Measurements from ENCODE around the gene MARK2. TPM values are rescaled to one million over a fixed set of nuclear protein-coding genes. Genes with fewer than 3 reads are reported as not detected.

MARK2 gene
- polyA plus RNA-seq, 3 donors, result 32.4 to 55.7 (median 33.3) TPM

DNA sequence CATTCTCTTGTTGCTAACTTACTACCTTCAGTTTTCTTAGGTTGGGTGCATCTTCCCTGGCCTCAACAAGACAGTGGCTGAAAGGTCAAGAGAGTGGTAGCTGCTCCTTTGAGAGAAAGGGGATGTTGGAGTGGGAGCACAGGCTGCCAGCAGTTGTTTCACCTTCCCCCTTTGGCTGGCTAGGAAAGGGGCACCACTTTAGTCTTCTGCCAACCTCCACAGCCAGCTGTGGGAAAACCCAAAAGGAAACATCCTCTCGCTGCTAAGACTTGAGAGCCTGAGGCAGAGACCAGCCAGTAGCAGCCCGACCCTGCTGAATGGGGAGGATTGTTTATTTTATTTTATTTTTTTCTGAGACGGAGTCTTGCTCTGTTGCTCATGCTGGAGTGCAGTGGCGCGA is 34.4 kb downstream of the MARK2 start:
- peak overlapping the region in 1 of 2 donors; percentile 55 for H3K27ac ChIP-seq (ENCODE audit: low read depth in 1 of 2, low read length in 2 of 2)
- H3K4me1 Mint-ChIP-seq, result peaks cover 62% of the 10 kb centered on the region
- peaks cover 98% of the 10 kb centered on the region for H4K20me1 ChIP-seq (ENCODE audit: insufficient read depth, low read length)

DNA sequence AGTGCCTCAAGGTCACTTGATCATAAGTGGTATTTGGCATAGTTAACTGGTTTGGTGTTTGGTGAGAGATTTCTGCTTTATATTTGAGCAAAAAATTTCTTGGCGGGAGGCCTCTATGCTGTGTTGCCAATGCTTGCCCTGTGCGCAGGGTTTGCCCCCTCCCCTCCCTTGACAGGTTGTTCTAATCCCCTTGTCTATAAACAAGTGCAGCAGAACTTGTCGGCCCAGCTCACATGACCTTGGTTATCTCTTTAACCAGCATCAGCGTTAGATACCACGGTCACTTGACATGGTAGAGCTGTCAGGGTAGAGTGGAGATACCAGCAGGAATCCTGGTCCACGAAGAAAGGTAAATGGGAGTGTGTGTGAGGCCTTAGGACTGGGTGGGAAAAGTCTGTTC is 35.6 kb downstream of the MARK2 start:
- no peak overlapping the region for H3K9ac ChIP-seq (ENCODE audit: insufficient read depth, low read length, poor library complexity, severe bottlenecking)
- Mint-ChIP-seq H3K4me1 (peaks cover 57% of the 10 kb centered on the region), H3K9me3 (no peaks in the 10 kb centered on the region), H3K4me3 (no peak overlapping the region), H3K36me3 (peaks cover 33 to 61% of the 10 kb centered on the region in 2 donors), H3K27ac (peak overlapping the region in 5 of 7 donors; percentile 37 to 80 (median 58)), H3K27me3 (ENCODE audit: low read depth in 3 of 3) (no peaks in the 10 kb centered on the region)
- no peak overlapping the region for H3K4me2 ChIP-seq (replicated peaks; ENCODE audit: extremely low read depth, low read length, poor library complexity, severe bottlenecking)
- H4K20me1 ChIP-seq (ENCODE audit: insufficient read depth, low read length), result peaks cover 98% of the 10 kb centered on the region
- H2AFZ ChIP-seq (ENCODE audit: insufficient read depth, low read depth, low read length, poor library complexity, severe bottlenecking), result no peak overlapping the region
- no peak for DNase-seq
- H3K79me2 ChIP-seq (ENCODE audit: insufficient read depth, low read length), result peaks cover 93% of the 10 kb centered on the region
- no peaks in the 10 kb centered on the region for H3K9me3 ChIP-seq (replicated peaks in 1 of 2; ENCODE audit: control insufficient read depth in 1 of 2, insufficient read depth in 1 of 2, low read length in 2 of 2)
- peak overlapping the region in 1 of 2 donors; percentile 55 for H3K27ac ChIP-seq (ENCODE audit: low read depth in 1 of 2, low read length in 2 of 2)
- H3K27me3 ChIP-seq (ENCODE audit: control insufficient read depth in 2 of 2, insufficient read depth in 2 of 2, low read length in 2 of 2), result no peaks in the 10 kb centered on the region
- H3K4me1 ChIP-seq (ENCODE audit: control insufficient read depth in 1 of 2, insufficient read depth in 2 of 2, low read length in 2 of 2), result peaks cover 50 to 55% of the 10 kb centered on the region in 2 donors
- H3K4me3 ChIP-seq (replicated peaks in 1 of 3; ENCODE audit: low read depth in 2 of 3, low read length in 3 of 3), result no peak overlapping the region
- 71% methylated on average over 4 of the region's 6 CpGs for WGBS (ENCODE audit: insufficient coverage)
- H3K36me3 ChIP-seq (replicated peaks in 1 of 2; ENCODE audit: control insufficient read depth in 1 of 2, insufficient read depth in 2 of 2, low read length in 2 of 2), result peaks cover 18 to 52% of the 10 kb centered on the region in 2 donors
- TF ChIP-seq, protein P1, sequence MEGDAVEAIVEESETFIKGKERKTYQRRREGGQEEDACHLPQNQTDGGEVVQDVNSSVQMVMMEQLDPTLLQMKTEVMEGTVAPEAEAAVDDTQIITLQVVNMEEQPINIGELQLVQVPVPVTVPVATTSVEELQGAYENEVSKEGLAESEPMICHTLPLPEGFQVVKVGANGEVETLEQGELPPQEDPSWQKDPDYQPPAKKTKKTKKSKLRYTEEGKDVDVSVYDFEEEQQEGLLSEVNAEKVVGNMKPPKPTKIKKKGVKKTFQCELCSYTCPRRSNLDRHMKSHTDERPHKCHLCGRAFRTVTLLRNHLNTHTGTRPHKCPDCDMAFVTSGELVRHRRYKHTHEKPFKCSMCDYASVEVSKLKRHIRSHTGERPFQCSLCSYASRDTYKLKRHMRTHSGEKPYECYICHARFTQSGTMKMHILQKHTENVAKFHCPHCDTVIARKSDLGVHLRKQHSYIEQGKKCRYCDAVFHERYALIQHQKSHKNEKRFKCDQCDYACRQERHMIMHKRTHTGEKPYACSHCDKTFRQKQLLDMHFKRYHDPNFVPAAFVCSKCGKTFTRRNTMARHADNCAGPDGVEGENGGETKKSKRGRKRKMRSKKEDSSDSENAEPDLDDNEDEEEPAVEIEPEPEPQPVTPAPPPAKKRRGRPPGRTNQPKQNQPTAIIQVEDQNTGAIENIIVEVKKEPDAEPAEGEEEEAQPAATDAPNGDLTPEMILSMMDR (IDR thresholded peaks at IDR 0.05), result no peak
- intact Hi-C loops (cut with micrococcal nuclease), result loop anchor here in 1 of 2 donors (5.0 kb wide), 1 partner anchor 37 kb away; the partner anchor contains the start of gene MARK2

More for the DNA sequence above, 34.4 kb downstream of the MARK2 start:
- H2AFZ ChIP-seq (ENCODE audit: insufficient read depth, low read depth, low read length, poor library complexity, severe bottlenecking), result no peak overlapping the region
- no peaks in the 10 kb centered on the region for H3K9me3 Mint-ChIP-seq
- WGBS (ENCODE audit: insufficient coverage), result no CpG with 5 or more reads among the region's 5 CpGs
- no peak overlapping the region for H3K9ac ChIP-seq (ENCODE audit: insufficient read depth, low read length, poor library complexity, severe bottlenecking)
- no peak overlapping the region for H3K4me3 Mint-ChIP-seq
- peak in 1 of 3 donors; percentile 32 for DNase-seq
- no peaks in the 10 kb centered on the region for H3K27me3 ChIP-seq (ENCODE audit: control insufficient read depth in 2 of 2, insufficient read depth in 2 of 2, low read length in 2 of 2)
- no peaks in the 10 kb centered on the region for H3K27me3 Mint-ChIP-seq (ENCODE audit: low read depth in 3 of 3)
- no peaks in the 10 kb centered on the region for H3K9me3 ChIP-seq (replicated peaks in 1 of 2; ENCODE audit: control insufficient read depth in 1 of 2, insufficient read depth in 1 of 2, low read length in 2 of 2)
- H3K79me2 ChIP-seq (ENCODE audit: insufficient read depth, low read length), result peaks cover 93% of the 10 kb centered on the region
- H3K4me1 ChIP-seq (ENCODE audit: control insufficient read depth in 1 of 2, insufficient read depth in 2 of 2, low read length in 2 of 2), result peaks cover 62 to 67% of the 10 kb centered on the region in 2 donors
- H3K36me3 ChIP-seq (replicated peaks in 1 of 2; ENCODE audit: control insufficient read depth in 1 of 2, insufficient read depth in 2 of 2, low read length in 2 of 2), result peaks cover 15 to 44% of the 10 kb centered on the region in 2 donors
- peak overlapping the region; percentile 30 for H3K4me2 ChIP-seq (replicated peaks; ENCODE audit: extremely low read depth, low read length, poor library complexity, severe bottlenecking)
- intact Hi-C loops (cut with micrococcal nuclease), result loop anchor here (2.0 to 5.0 kb wide), 3 partner anchors 35 to 69 kb away; partner anchors contain the start of gene MARK2 (in 2 of the 2)
- peaks cover 26 to 52% of the 10 kb centered on the region in 2 donors for H3K36me3 Mint-ChIP-seq
- TF ChIP-seq, protein P1 (IDR thresholded peaks at IDR 0.05), result no peak
- H3K4me3 ChIP-seq (replicated peaks in 1 of 3; ENCODE audit: low read depth in 2 of 3, low read length in 3 of 3), result peak overlapping the region in 1 of 3 experiments; percentile 36
- H3K27ac Mint-ChIP-seq, result peak overlapping the region; percentile 11 to 86 (median 74)

Data from CD14-positive monocyte (primary cell).